Measurements from ENCODE around the gene GLI1. TPM values are rescaled to one million over a fixed set of nuclear protein-coding genes. Genes with fewer than 3 reads are reported as not detected.

The GLI1 gene
- total and polyA plus RNA-seq, 2 of the 13 experiments (the other 11 are each of a cell fraction or from before 2014, with no cell fraction given) = 0.09 to 0.20 TPM

- TF ChIP-seq ZBTB25 (CRISPR knock-in tag; IDR thresholded peaks at IDR 0.05) (peak; percentile 16; the same call in 1 of the 2 replicates), NCOR1 (IDR thresholded peaks at IDR 0.05; ENCODE audit: borderline replicate concordance, low read length) (peak; percentile 89), TMF1 (CRISPR knock-in tag; IDR thresholded peaks at IDR 0.05; ENCODE audit: low read depth) (peak; percentile 81; the same call in 1 of the 2 replicates), MZF1 (CRISPR knock-in tag; IDR thresholded peaks at IDR 0.05; ENCODE audit: borderline replicate concordance) (0 out of 2 replicates have a peak, but pooled peaks have one; percentile 67), CENPX (CRISPR knock-in tag; IDR thresholded peaks at IDR 0.05) (no peak), ZNF552 (CRISPR knock-in tag; IDR thresholded peaks at IDR 0.05; ENCODE audit: borderline replicate concordance) (no peak; the same call in 1 of the 2 replicates), CHD4 (IDR thresholded peaks at IDR 0.05; ENCODE audit: borderline replicate concordance, low read length) (peak; percentile 72; the same call in 1 of the 2 replicates), SMARCC2 (IDR thresholded peaks at IDR 0.05) (no peak), MBD4 (IDR thresholded peaks at IDR 0.05; ENCODE audit: borderline replicate concordance, low read length) (no peak), MED1 (CRISPR knock-in tag; IDR thresholded peaks at IDR 0.05) (peak; percentile 91), RAD51 (IDR thresholded peaks at IDR 0.05; ENCODE audit: borderline replicate concordance) (no peak), THAP7 (CRISPR knock-in tag; IDR thresholded peaks at IDR 0.05) (no peak), ZSCAN30 (CRISPR knock-in tag; IDR thresholded peaks at IDR 0.05) (no peak), PLRG1 (conservative IDR thresholded peaks at IDR 0.05) (no peak), ELF3 (CRISPR knock-in tag; IDR thresholded peaks at IDR 0.05) (peak; percentile 52; the same call in 1 of the 2 replicates), MLLT10 (CRISPR knock-in tag; IDR thresholded peaks at IDR 0.05) (no peak), TFAP4 (IDR thresholded peaks at IDR 0.05; ENCODE audit: borderline replicate concordance, low read depth) (peak; percentile 87), DMTF1 (CRISPR knock-in tag; IDR thresholded peaks at IDR 0.05) (no peak), IKZF4 (CRISPR knock-in tag; IDR thresholded peaks at IDR 0.05; ENCODE audit: borderline replicate concordance, low read depth, not compliant biosample characterization) (peak; percentile 43), ZNF430 (CRISPR knock-in tag; IDR thresholded peaks at IDR 0.05) (peak; percentile 91), MATR3 (CRISPR knock-in tag; IDR thresholded peaks at IDR 0.05) (no peak), ZNF234 (CRISPR knock-in tag; conservative IDR thresholded peaks at IDR 0.05) (peak; percentile 79; the same call in 1 of the 2 replicates), GABPA (IDR thresholded peaks at IDR 0.05; ENCODE audit: low read depth, low read length) (no peak), GABPA (CRISPR knock-in tag; IDR thresholded peaks at IDR 0.05; ENCODE audit: low read depth) (no peak), ZNF766 (CRISPR knock-in tag; IDR thresholded peaks at IDR 0.05; ENCODE audit: borderline replicate concordance) (no peak), SRF (IDR thresholded peaks at IDR 0.05; ENCODE audit: low read depth, low read length) (peak; percentile 54; the same call in 1 of the 2 replicates), ARID2 (CRISPR knock-in tag; IDR thresholded peaks at IDR 0.05; ENCODE audit: borderline replicate concordance) (peak; percentile 62; the same call in 1 of the 2 replicates)
These were observed 4.8 kb upstream of the GLI1 start, which contains the start of gene INHBE (continued) for GRCh38 chr12:57454566-57455373.

Measured in HepG2 (cell line).